ENCODE measurements around the gene CER1.

DNA sequence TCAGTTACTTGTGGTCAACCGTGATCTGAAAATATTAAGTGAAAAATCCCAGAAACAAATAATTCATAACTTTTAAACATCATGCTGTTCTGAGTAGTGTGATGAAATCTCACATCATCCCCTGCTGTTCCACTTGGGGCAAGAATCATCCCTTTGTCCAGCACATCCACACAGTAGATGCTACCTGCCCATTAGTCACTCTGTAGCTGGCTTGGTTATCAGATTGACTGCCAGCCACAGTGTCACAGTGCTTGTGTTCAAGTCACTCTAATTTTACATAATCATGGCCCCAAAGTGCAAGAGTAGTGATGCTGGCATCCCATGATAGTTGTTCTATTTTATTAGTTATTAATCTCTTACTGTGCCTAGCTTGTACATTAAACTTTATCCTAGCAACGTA is 39.1 kb upstream of the CER1 start:
- TF ChIP-seq, protein P1, sequence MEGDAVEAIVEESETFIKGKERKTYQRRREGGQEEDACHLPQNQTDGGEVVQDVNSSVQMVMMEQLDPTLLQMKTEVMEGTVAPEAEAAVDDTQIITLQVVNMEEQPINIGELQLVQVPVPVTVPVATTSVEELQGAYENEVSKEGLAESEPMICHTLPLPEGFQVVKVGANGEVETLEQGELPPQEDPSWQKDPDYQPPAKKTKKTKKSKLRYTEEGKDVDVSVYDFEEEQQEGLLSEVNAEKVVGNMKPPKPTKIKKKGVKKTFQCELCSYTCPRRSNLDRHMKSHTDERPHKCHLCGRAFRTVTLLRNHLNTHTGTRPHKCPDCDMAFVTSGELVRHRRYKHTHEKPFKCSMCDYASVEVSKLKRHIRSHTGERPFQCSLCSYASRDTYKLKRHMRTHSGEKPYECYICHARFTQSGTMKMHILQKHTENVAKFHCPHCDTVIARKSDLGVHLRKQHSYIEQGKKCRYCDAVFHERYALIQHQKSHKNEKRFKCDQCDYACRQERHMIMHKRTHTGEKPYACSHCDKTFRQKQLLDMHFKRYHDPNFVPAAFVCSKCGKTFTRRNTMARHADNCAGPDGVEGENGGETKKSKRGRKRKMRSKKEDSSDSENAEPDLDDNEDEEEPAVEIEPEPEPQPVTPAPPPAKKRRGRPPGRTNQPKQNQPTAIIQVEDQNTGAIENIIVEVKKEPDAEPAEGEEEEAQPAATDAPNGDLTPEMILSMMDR (IDR thresholded peaks at IDR 0.05; ENCODE audit: control extremely low read depth in 1 of 3, insufficient read depth in 1 of 3, low read depth in 1 of 3, low read length in 3 of 3): no peak
- TF ChIP-seq CTBP2 (IDR thresholded peaks at IDR 0.05; ENCODE audit: borderline replicate concordance, insufficient read depth, insufficient read length, low read length) (no peak), CEBPB (IDR thresholded peaks at IDR 0.05; ENCODE audit: low read depth, low read length) (no peak), JUN (IDR thresholded peaks at IDR 0.05; ENCODE audit: low read depth, low read length) (no peak), RBBP5 (IDR thresholded peaks at IDR 0.05; ENCODE audit: borderline replicate concordance, low read depth, low read length) (no peak), TEAD4 (IDR thresholded peaks at IDR 0.05; ENCODE audit: low read depth, low read length) (no peak), EZH2 (IDR thresholded peaks at IDR 0.05; ENCODE audit: low read depth, low read length, severe bottlenecking) (no peak), RAD21 (IDR thresholded peaks at IDR 0.05 in 1 of 2, conservative IDR thresholded peaks at IDR 0.05 in 1 of 2; ENCODE audit: low read depth in 2 of 2, low read length in 2 of 2) (no peak), POLR2A (IDR thresholded peaks at IDR 0.05; ENCODE audit: control extremely low read depth in 1 of 2, low read depth in 2 of 2, low read length in 2 of 2) (no peak), SRF (IDR thresholded peaks at IDR 0.05; ENCODE audit: low read depth, low read length) (no peak), EP300 (IDR thresholded peaks at IDR 0.05; ENCODE audit: borderline replicate concordance in 1 of 2, low read depth in 2 of 2, low read length in 2 of 2) (no peak)
- TF ChIP-seq, protein P2, sequence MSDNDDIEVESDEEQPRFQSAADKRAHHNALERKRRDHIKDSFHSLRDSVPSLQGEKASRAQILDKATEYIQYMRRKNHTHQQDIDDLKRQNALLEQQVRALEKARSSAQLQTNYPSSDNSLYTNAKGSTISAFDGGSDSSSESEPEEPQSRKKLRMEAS (IDR thresholded peaks at IDR 0.05): no peak
